ENCODE data around the gene NUDT2. TPM values are rescaled to one million over a fixed set of nuclear protein-coding genes. Genes with fewer than 3 reads are reported as not detected.

NUDT2 gene
- total and polyA plus RNA-seq, 10 of the 15 experiments (the other 5 are each of a cell fraction or from before 2014, with no cell fraction given): 24.5 to 55.1 (median 33.6) TPM

GRCh38 chr9:34383904-34384303, 54.5 kb downstream of the NUDT2 start:
- no peaks in the 10 kb centered on the region for H3K36me3 ChIP-seq (ENCODE audit: control insufficient read depth in 2 of 2, insufficient read depth in 2 of 2, low read length in 1 of 2)
- in situ Hi-C loops (cut with MboI): no loop called here
- H3K4me1 ChIP-seq (ENCODE audit: control insufficient read depth, insufficient read depth, low read length): peaks cover 16% of the 10 kb centered on the region
- peaks cover 5 to 12% of the 10 kb centered on the region in 2 experiments for H3K27me3 ChIP-seq (replicated peaks in 1 of 2; ENCODE audit: control insufficient read depth in 2 of 2, insufficient read depth in 2 of 2, low read length in 1 of 2)
- no peaks in the 10 kb centered on the region for H4K20me1 ChIP-seq (ENCODE audit: control insufficient read depth, insufficient read depth)
- CTCF ChIA-PET: no interaction called here
- H3K4me2 ChIP-seq (ENCODE audit: control insufficient read depth, insufficient read depth): no peak overlapping the region
- no peak overlapping the region for H2AFZ ChIP-seq (ENCODE audit: control insufficient read depth, low read depth, low read length)
- no peak for FAIRE-seq
- RAD21 ChIA-PET (ENCODE audit: unreplicated experiment): no interaction called here
- H3K27ac ChIP-seq (ENCODE audit: control insufficient read depth, insufficient read depth): no peak overlapping the region
- TF ChIP-seq PAX8 (IDR thresholded peaks at IDR 0.05) (no peak), HDAC2 (IDR thresholded peaks at IDR 0.05) (no peak), POLR2A (IDR thresholded peaks at IDR 0.05; ENCODE audit: low read depth, low read length) (no peak), USF2 (IDR thresholded peaks at IDR 0.05; ENCODE audit: borderline replicate concordance, low read depth, low read length) (no peak), ZNF217 (IDR thresholded peaks at IDR 0.05) (no peak), HDAC6 (IDR thresholded peaks at IDR 0.05; ENCODE audit: unreplicated experiment) (no peak), YY1 (IDR thresholded peaks at IDR 0.05; ENCODE audit: low read depth, low read length) (no peak), ELK1 (IDR thresholded peaks at IDR 0.05; ENCODE audit: low read depth, low read length) (no peak)
- no peak overlapping the region for H3K4me3 ChIP-seq
- POLR2A ChIA-PET: no interaction called here
- no TSS peak for BruUV-seq (replicated peaks)
- no peak overlapping the region for H3K9ac ChIP-seq (ENCODE audit: control insufficient read depth, insufficient read depth, low read length)
- no peak for ATAC-seq
- SMC1A ChIA-PET (ENCODE audit: uncharacterized antibody, unreplicated experiment): no interaction called here
- DNase-seq (ENCODE audit: low read depth, low spot score): no peak
- H3K79me2 ChIP-seq (ENCODE audit: control insufficient read depth, insufficient read depth, low read length): no peaks in the 10 kb centered on the region
- H3K9me3 ChIP-seq (replicated peaks; ENCODE audit: control insufficient read depth, insufficient read depth, low read length): no peaks in the 10 kb centered on the region
- WGBS (ENCODE audit: insufficient coverage, insufficient replicate concordance, low lambda C conversion rate, missing lambda C conversion rate): 63% methylated on average over 4 of the region's 4 CpGs
- intact Hi-C loops (cut with micrococcal nuclease; ENCODE audit: unreplicated experiment): no loop called here
